HG02623 (cell line): ENCODE results near the gene PREB.

Experiments used
- ATAC-seq: cut with Tn5 transposase; IDR thresholded peaks from one replicate; pipeline ENCODE4 v1.9.1; 2021; ENCODE audit warnings: moderate library complexity; ENCODE audit not compliant: unreplicated experiment

PREB gene

GRCh38 chr2:27083410-27084296 is 50.8 kb downstream of the PREB start:
- ATAC-seq = no peak

DNA sequence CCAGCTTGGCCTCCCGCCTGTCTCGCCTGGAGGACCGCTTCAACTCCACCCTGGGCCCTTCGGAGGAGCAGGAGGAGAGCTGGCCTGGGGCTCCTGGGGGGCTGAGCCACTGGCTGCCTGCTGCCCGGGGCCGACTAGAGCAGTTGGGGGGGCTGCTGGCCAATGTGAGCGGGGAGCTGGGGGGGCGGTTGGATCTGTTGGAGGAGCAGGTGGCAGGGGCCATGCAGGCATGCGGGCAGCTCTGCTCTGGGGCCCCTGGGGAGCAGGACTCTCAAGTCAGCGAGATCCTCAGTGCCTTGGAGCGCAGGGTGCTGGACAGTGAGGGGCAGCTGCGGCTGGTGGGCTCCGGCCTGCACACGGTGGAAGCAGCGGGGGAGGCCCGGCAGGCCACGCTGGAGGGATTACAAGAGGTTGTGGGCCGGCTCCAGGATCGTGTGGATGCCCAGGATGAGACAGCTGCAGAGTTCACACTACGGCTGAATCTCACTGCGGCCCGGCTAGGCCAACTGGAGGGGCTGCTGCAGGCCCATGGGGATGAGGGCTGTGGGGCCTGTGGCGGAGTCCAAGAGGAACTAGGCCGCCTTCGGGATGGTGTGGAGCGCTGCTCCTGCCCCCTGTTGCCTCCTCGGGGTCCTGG is 51.5 kb downstream of the PREB start:
- no peak for ATAC-seq

- no peak for ATAC-seq
Measured at GRCh38 chr2:27081984-27082772, 52.3 kb downstream of the PREB start.
